GM18907 (cell line): ENCODE data around the gene GRIP2.

ENCODE experiments used
- ATAC-seq: cut with Tn5 transposase; IDR thresholded peaks from one replicate; pipeline ENCODE4 v1.9.1; 2021; ENCODE audit warnings: mild to moderate bottlenecking, moderate library complexity; ENCODE audit not compliant: unreplicated experiment

The GRIP2 gene

GRCh38 chr3:14539742-14540491, at the start of gene GRIP2:
Gene GRIP2, minus strand, starts transcription at chr3:14540342. Its CDS starts 34 bp downstream, at chr3:14540308.
- ATAC-seq, result no peak

GRCh38 chr3:14588425-14589112, 48.4 kb upstream of the GRIP2 start:
- no peak for ATAC-seq

GRCh38 chr3:14587740-14588360, 47.7 kb upstream of the GRIP2 start:
- ATAC-seq, result no peak

- no peak for ATAC-seq
Measured at GRCh38 chr3:14586611-14587010, 46.5 kb upstream of the GRIP2 start.

- no peak for ATAC-seq
Measured at GRCh38 chr3:14583548-14584091, 43.5 kb upstream of the GRIP2 start.

- no peak for ATAC-seq
Measured at GRCh38 chr3:14582045-14582410, 41.9 kb upstream of the GRIP2 start.

- no peak for ATAC-seq
Measured at GRCh38 chr3:14581334-14582044, 41.3 kb upstream of the GRIP2 start.

GRCh38 chr3:14577897-14578296, 37.8 kb upstream of the GRIP2 start:
- no peak for ATAC-seq

- no peak for ATAC-seq
Measured at GRCh38 chr3:14576163-14576562, 36.0 kb upstream of the GRIP2 start.

- no peak for ATAC-seq
Measured at GRCh38 chr3:14574183-14574582, 34.0 kb upstream of the GRIP2 start.

- no peak for ATAC-seq
Measured at GRCh38 chr3:14573706-14574105, 33.6 kb upstream of the GRIP2 start.

- no peak for ATAC-seq
Measured at GRCh38 chr3:14570864-14571263, 30.7 kb upstream of the GRIP2 start.

GRCh38 chr3:14570089-14570488, 29.9 kb upstream of the GRIP2 start:
- no peak for ATAC-seq

- ATAC-seq, result no peak
Measured at GRCh38 chr3:14569474-14570000, 29.4 kb upstream of the GRIP2 start.

- no peak for ATAC-seq
Measured at GRCh38 chr3:14568269-14568668, 28.1 kb upstream of the GRIP2 start.

GRCh38 chr3:14566812-14567211, 26.7 kb upstream of the GRIP2 start:
- ATAC-seq, result no peak

GRCh38 chr3:14565868-14566588, 25.9 kb upstream of the GRIP2 start:
- no peak for ATAC-seq

- ATAC-seq, result no peak
Measured at GRCh38 chr3:14564741-14565140, 24.6 kb upstream of the GRIP2 start.

GRCh38 chr3:14563946-14564539, 23.9 kb upstream of the GRIP2 start:
- ATAC-seq, result no peak
